OCI-LY7 (cell line): ENCODE data around the gene XYLT1. TPM values are rescaled to one million over a fixed set of nuclear protein-coding genes. Genes with fewer than 3 reads are reported as not detected.
A peak's percentile ranks its signal among the peaks of the same experiment; 100 is the strongest.

Experiments
- BruUV-seq: library from RNA; stranded (reverse); fragments of 400-500 nt; replicated peaks from 2 replicates; lab custom pipeline; 2021; lab: Mats Ljungman, UMichigan
- CTCF ChIA-PET: fragments of 300-600 bp; sonication (Branson Sonifier 250); formaldehyde crosslinking; loops from one replicate; lab custom pipeline; 2022; ENCODE audit warnings: antibody characterized with exemption; ENCODE audit not compliant: unreplicated experiment; lab: Charles Lee
- POLR2A ChIA-PET: fragments of 300-600 bp; sonication (Branson Sonifier 250); formaldehyde crosslinking; loops from one replicate; lab custom pipeline; 2022; ENCODE audit warnings: antibody characterized with exemption; lab: Charles Lee
- DNase-seq: peaks from one replicate; pipeline ENCODE4 v3.0.0-alpha.2; 2015; ENCODE audit warnings: low spot score
- H2AFZ ChIP-seq: fragments of 200-600 bp; sonication (generic), shearing (Covaris generic); 2 replicates; pipeline ENCODE4 v1.6.1; 2014; ENCODE audit warnings: mild to moderate bottlenecking, antibody characterized with exemption, low read length, moderate library complexity
- H3K27ac ChIP-seq: fragments of 200-600 bp; sonication (generic); 2 replicates; pipeline ENCODE4 v1.5.1; 2014; ENCODE audit warnings: mixed run types, low read depth, mild to moderate bottlenecking, moderate library complexity, low read length, inconsistent platforms; ENCODE audit not compliant: poor library complexity, severe bottlenecking
- H3K36me3 ChIP-seq: fragments of 200-600 bp; sonication (generic); 2 replicates; pipeline ENCODE4 v1.6.1; 2014; ENCODE audit warnings: mild to moderate bottlenecking, antibody characterized with exemption, low read length, moderate library complexity, mixed read lengths; ENCODE audit not compliant: insufficient read depth
- H3K4me1 ChIP-seq: fragments of 200-600 bp; sonication (generic); 2 replicates; pipeline ENCODE4 v1.5.1; 2014; ENCODE audit warnings: mild to moderate bottlenecking, low read length; ENCODE audit not compliant: insufficient read depth, poor library complexity, severe bottlenecking
- H3K4me2 ChIP-seq: fragments of 200-600 bp; sonication (generic); 2 replicates; pipeline ENCODE4 v1.6.1; 2014; ENCODE audit warnings: mild to moderate bottlenecking, low read length
- H3K4me3 ChIP-seq: fragments of 200-600 bp; sonication (generic); 2 replicates; pipeline ENCODE4 v1.5.1; 2014; ENCODE audit warnings: mild to moderate bottlenecking, low read depth, low read length; ENCODE audit not compliant: poor library complexity, severe bottlenecking
- H3K79me2 ChIP-seq: fragments of 200-600 bp; sonication (generic); 2 replicates; pipeline ENCODE4 v1.6.1; 2016; ENCODE audit warnings: low read depth, mild to moderate bottlenecking, low read length, moderate library complexity, mixed read lengths; ENCODE audit not compliant: insufficient read depth
- H3K9me2 ChIP-seq: fragments of 200-600 bp; sonication (generic); 2 replicates; pipeline ENCODE4 v1.6.1; 2016; ENCODE audit warnings: mild to moderate bottlenecking, low read length, mixed read lengths; ENCODE audit not compliant: insufficient read depth
- H3K9me3 ChIP-seq: fragments of 200-600 bp; sonication (generic); 2 replicates; pipeline ENCODE4 v1.6.1; 2014; ENCODE audit warnings: mild to moderate bottlenecking, mixed run types, low read length, mixed read lengths
- H4K20me1 ChIP-seq: fragments of 200-600 bp; sonication (generic); 2 replicates; pipeline ENCODE4 v1.6.1; 2014; ENCODE audit warnings: mild to moderate bottlenecking, antibody characterized with exemption, low read length, moderate library complexity, mixed read lengths; ENCODE audit not compliant: insufficient read depth
- CTCF ChIP-seq: fragments of 200-600 bp; sonication (generic); conservative IDR thresholded peaks from 2 replicates; pipeline ENCODE4 v1.5.1; 2014; ENCODE audit warnings: mild to moderate bottlenecking, antibody characterized with exemption, low read length, moderate library complexity, mixed read lengths
- EZH2phosphoT487 ChIP-seq: fragments of 200-600 bp; sonication (generic); IDR thresholded peaks from 2 replicates; pipeline ENCODE4 v1.6.1; 2018; ENCODE audit warnings: low read depth, borderline replicate concordance, mild to moderate bottlenecking, mixed run types, antibody characterized with exemption, low read length, moderate library complexity, mixed read lengths
- intact Hi-C: fragments of 100-400 bp; cut with micrococcal nuclease; formaldehyde crosslinking; loops from one replicate; pipeline ENCODE4 v1.10.0; 2022; ENCODE audit not compliant: unreplicated experiment
- total RNA-seq, 2 experiments: library from RNA; depleted of rRNA in 1 of 2; stranded (reverse); fragments of >200 nt in 1 of 2; shearing (Covaris generic) in 1 of 2; gene quantifications; 2 replicates each; pipeline ENCODE4 v1.2.3, GENCODE V29; 2014 to 2022

XYLT1 gene
- total RNA-seq, 2 experiments from 2014 or later = 36.3 to 50.0 TPM

- POLR2A ChIA-PET = no interaction called here
- CTCF ChIA-PET = no interaction called here
- Histone ChIP-seq H3K9me3 (no peaks in the 10 kb centered on the region), H2AFZ (no peak overlapping the region), H3K9me2 (no peaks in the 10 kb centered on the region), H3K36me3 (no peaks in the 10 kb centered on the region), H4K20me1 (no peaks in the 10 kb centered on the region), H3K79me2 (peaks cover 6% of the 10 kb centered on the region; the same call in 1 of the 2 replicates), H3K4me2 (peak overlapping the region; percentile 42), H3K4me3 (no peak overlapping the region), H3K4me1 (peaks cover 31% of the 10 kb centered on the region), H3K27ac (no peak overlapping the region)
- intact Hi-C loops = no loop called here
- DNase-seq = no peak
- BruUV-seq = no TSS peak
- TF ChIP-seq CTCF = no peak
- TF ChIP-seq EZH2phosphoT487 = no peak
Measured at GRCh38 chr16:17340804-17341203, 130.0 kb downstream of the XYLT1 start.

GRCh38 chr16:17339764-17340541 lies 130.8 kb downstream of the XYLT1 start:
- H3K9me3 ChIP-seq = no peaks in the 10 kb centered on the region
- H3K9me2 ChIP-seq = no peaks in the 10 kb centered on the region
- intact Hi-C loops = no loop called here
- TF ChIP-seq CTCF = no peak
- no peak for TF ChIP-seq EZH2phosphoT487
- no peak overlapping the region for H2AFZ ChIP-seq
- no peak for DNase-seq
- peaks cover 6% of the 10 kb centered on the region; the same call in 1 of the 2 replicates for H3K79me2 ChIP-seq
- H3K27ac ChIP-seq = no peak overlapping the region
- POLR2A ChIA-PET = no interaction called here
- H3K4me3 ChIP-seq = no peak overlapping the region
- H3K4me1 ChIP-seq = peaks cover 31% of the 10 kb centered on the region
- BruUV-seq = no TSS peak
- no peak overlapping the region for H3K4me2 ChIP-seq
- H3K36me3 ChIP-seq = no peaks in the 10 kb centered on the region
- CTCF ChIA-PET = no interaction called here
- H4K20me1 ChIP-seq = no peaks in the 10 kb centered on the region

- POLR2A ChIA-PET = no interaction called here
- Histone ChIP-seq H2AFZ (no peak overlapping the region), H4K20me1 (no peaks in the 10 kb centered on the region), H3K4me3 (no peak overlapping the region), H3K9me2 (no peaks in the 10 kb centered on the region), H3K4me2 (no peak overlapping the region), H3K4me1 (peaks cover 33% of the 10 kb centered on the region), H3K9me3 (no peaks in the 10 kb centered on the region), H3K79me2 (peaks cover 6% of the 10 kb centered on the region; the same call in 1 of the 2 replicates), H3K27ac (no peak overlapping the region), H3K36me3 (no peaks in the 10 kb centered on the region)
- no TSS peak for BruUV-seq
- intact Hi-C loops = no loop called here
- no peak for DNase-seq
- TF ChIP-seq CTCF (no peak), EZH2phosphoT487 (no peak)
- CTCF ChIA-PET = no interaction called here
Measured at GRCh38 chr16:17338244-17338643, 132.5 kb downstream of the XYLT1 start.
